GM19238 (cell line): ENCODE measurements around the gene DDX53.

Source experiments
- DNase-seq: peaks from one replicate; pipeline ENCODE4 v3.0.0; 2011; ENCODE audit warnings: low spot score; ENCODE audit not compliant: insufficient read length

DDX53 gene

DNA sequence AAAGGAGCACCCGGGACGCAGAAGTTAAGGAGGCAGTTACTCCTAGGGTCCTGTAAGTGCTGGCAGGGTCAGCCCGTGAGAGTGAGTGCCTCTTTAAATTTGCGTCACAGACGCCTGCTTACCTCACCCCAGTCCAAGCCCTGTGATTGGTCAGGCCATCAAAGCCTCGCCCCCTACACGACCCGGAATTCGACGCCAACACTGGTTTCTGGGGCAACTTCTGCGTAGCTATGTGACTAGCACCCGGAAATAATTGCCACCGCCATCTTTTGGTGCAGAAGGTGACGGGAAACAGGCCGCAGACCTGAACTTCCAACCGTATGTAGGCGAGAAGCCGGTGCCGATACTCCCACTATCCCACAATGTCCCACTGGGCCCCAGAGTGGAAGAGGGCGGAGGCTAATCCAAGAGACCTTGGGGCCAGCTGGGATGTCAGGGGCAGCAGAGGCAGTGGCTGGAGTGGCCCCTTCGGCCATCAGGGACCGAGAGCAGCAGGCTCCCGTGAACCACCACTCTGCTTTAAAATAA is at the start of gene DDX53:
DDX53 (plus strand) TSS at position 265 of the 528 bp plus-strand sequence; CDS start at position 363, 98 bp downstream.
- DNase-seq: no peak

DNA sequence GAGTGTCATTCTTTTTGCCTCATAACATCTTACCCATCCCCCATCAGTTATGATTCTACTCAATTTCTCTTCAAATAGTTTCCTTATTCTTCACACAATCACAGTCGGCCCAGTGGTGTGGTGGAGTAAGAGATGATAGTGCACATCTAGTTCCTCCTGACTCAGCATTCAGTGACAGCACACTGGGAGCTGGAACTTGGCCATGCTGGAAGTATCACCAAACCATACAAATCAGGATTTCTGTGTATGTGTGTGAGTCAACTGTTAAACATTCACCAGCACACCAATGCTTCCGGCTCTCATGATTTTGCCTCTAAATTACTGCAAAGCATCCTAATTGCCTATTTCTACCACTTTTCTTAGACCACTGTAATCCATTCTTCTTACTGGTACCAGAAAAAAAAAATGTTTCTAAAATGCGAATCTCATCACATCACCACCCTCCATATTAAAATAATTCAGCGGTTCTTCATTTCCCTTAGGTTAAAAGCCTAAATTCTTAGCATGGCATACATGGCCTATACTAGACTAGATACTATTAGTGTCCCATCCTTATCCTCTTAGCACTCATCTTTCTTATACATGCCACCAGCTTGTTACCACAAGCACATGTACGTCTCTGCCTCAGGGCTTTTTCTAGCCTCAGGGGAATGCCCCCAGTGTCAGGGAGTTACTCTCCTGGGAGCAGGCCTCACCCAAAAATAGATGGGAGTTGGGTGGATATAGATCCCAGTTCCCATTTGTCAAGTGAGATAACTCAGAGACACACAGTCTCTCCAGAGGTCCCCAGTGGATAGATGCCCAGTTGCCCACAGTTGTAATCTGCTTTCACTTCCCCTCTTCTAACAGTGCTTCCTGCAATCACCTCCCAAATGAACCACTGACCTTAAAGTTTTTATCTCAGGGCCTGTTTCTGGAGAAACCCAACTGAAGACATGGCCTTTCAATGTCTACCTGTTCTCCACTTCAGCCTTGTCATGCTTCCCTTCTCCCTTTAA is 49.2 kb upstream of the DDX53 start:
- DNase-seq: no peak

DNA sequence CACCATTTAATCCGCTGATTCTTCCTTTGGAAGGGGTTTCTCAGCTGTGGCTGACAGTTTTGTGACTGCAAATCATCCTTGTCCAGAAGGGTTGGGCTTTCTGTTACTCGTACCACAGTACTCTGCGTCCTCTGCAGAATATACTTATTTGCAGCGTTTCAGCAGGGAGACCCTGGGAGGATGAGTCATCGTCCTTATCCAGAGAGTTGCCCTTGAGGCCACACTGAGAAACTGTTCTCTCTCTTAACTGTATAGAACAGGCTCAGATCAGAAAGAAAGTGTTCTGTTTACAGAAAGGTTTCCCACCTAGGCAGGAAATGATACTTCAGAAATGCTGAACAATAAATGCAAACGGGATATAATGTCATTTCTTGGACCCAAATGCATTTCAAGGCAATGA is 47.8 kb upstream of the DDX53 start:
- DNase-seq: no peak

DNA sequence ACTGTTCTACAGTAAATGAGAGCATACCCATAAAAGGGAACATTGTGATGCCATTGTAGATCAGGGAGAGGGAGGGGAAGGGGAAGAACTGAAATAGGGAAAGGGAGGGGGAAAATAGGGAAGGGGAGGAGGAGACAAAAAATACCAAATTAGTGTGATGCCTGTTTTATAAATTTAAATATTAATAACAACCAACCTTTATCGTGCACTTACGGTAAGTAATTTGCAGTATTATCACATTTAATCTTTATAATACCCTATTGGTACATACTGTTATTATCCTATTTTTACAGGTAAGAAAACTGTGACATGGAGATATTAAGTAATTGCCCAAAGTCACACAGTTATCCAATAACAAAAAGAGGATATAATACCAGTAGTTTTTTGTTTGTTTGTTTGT is 41.5 kb upstream of the DDX53 start:
- DNase-seq: no peak

DNA sequence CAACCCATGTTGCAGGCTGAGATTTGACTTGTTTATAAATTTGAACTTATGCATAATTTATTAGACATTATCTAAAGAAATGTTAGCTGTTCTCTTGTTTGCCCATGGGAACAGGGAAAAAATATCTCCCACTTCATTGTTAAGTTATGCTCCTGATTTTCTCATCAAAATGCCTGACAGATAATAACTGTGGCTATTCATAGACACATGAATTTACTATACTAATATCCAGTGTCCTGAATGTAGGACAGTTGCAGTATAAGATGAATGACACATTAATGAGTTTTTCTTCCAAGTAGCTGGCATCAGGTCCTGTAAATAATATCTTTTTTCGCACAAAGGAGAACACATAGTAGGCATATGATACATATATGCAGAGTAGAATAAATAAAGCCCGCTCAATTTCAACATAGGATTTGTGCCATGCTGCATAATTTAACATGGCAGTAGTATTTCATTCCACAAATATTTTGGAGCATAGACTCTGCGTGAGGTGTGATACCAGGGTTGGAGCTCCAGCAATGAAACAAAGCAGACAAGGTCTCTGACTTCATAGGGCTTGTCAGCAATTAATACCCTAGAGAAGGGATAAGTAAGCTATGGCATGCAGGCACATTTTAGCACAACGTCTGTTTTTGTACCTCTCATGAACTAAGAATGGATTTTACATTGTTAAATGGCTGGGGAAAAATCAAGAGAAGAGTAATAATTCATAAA is 40.4 kb upstream of the DDX53 start:
- no peak for DNase-seq

DNA sequence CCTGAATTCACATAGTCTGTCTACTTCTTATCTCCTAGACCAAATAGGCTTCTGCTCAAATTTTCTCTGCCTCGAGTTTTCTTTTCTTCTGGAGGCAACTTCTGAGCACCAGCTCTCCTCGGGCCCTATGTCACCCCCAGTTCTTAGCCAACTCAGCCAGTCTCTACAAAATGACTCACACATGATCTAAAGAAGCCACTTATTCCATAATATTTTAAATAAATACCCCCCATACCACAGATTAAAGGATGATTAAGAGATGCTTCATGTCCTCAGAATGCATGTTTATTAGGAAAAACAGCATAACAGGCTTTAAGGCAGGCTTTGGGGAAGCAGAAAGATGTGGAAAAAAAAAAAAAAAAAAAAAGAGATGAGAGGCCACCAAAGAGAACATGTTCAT is 36.6 kb upstream of the DDX53 start:
- DNase-seq: no peak

DNA sequence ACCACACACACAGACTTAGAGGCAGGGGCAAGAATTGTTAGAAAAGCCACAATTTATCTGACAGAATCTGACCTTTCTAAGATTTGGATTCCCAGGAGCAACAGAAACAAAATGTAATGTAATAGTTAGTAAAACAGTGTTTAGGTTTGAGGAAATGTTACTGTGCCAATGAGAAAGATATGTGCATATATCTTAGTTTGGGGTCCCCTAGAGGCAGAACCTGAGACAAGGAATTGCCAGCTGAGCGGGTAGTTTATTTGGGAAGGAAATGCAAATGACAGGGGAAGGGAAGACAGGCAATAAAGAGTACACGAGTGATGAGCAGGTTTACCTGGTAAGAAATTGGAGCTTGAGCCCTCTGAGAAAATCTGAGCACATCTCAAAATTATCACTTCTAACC is 31.3 kb upstream of the DDX53 start:
- no peak for DNase-seq

DNA sequence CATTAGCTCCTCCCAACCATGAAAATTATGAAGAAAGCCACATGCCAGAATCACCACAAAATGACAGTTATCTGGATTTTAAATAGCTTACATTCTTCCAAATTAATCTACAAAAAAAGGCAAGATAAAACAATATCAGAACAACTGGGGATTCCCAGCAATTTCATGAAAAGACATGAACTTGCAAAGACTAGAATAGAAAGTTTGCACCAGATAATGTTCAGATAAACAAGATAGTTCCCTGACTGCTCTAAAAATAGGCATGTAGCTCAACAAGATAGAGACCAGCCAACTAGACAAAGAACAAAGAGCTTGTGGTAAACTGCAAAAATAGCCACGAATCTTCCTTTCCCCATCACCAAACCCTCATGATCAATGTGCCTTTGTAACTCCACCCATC is 30.3 kb upstream of the DDX53 start:
- no peak for DNase-seq

DNA sequence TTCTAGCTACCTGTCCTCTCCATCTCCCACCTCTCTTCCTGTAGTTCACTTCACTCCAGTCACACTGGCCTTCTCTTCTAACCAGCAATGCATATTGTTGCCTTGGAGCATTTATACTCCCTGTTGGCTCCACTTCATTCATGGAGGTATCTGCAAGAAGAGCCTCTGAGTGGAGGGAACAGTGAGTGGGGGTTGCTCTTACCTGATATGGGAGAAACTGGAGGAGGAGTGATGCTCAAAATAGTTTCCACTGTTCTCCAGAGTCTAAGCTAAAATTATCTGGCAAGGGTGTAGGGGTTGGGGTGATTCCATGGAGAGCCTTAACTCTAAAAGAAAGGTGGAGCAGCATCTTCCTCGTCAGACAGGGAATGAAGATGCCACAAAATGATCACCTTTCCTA is 28.9 kb upstream of the DDX53 start:
- DNase-seq: no peak

DNA sequence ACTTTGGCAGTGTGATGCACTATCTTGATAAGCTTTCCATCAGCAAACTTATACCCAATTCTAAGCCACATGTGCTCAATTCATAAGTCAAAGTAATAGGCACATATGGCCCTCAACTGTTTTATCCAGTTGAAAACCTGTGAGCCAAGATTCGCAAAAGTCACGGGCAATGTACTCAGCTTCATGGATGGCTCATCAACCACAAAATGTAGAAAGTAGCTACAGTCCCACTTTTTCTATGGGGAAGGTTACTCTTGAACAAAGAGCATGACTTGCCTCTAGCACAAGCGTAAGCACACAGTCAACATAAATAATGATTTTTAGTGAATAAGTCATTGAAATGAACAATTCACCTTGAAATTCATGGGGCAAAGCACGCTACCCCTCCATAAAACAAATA is 25.1 kb upstream of the DDX53 start:
- no peak for DNase-seq

DNA sequence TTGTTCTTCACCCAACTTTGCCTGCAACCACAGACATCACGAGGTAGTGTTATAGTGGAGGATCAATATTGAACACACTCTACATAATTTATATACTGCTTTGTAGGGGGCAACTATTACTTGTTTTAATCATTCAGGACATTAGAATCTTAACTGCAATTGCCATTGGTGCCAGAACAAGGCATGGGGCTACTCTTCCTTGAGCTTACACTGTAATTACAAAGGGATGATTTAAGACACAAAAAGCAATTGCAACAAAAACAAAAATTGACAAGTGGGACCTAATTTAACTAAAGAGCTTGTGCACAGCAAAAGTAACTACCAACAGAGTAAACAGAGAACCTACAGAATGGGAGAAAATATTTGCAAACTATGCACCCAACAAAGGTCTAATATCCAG is 24.0 kb upstream of the DDX53 start:
- no peak for DNase-seq

DNA sequence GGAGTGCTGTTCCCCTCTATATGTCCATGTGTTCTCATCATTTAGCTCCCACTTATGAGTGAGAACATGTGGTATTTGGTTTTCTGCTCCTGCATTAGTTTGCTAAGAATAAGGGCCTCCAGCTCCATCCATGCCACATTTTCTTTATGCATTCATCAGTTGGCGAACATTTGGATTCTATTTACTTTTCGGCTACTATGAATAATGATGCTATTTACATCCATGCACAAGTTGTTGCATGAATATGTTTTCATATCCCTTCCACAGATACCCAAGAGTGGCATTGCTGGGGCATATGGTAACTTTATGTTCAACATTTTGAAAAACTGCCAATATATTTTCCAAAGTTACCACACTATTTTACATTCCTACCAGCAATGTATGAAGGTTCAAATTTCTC is 13.8 kb upstream of the DDX53 start:
- DNase-seq: no peak

DNA sequence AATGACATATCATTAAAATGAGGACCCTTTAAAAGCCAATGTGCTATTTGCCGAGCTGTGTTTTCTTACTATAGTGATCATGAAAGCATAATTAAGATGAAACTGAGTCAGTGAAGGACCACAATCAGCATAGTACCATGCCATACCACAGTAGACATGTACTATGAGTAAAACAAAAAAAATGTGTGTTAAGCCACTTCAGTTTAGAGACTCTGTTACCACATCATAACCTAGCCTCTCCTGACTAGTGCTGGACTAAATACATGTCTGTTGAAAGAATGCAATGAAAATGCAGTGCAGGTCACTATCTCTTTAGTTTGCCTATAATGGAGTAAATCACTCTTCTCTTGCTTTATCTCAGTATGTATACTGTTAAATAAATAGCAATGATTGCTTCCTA is 12.3 kb upstream of the DDX53 start:
- no peak for DNase-seq

DNA sequence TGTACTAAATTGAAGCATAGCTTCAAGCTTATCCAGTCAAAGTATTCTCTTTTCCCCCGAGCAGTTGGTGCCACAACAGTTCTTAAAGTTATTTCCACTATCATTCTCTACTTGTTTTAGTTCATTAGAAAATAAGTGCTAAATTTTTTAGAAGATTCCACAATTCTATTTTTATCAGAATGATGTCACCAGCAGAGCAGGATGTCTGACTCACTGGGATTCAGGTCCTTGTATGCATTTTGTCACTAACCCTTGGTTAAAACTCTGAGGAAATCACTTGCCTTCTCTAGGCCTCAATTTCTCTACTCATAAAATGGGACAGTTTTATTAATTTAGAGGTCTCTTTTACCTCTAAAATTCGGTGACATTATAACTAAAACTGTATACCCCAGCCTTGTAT is 3.4 kb downstream of the DDX53 start:
- no peak for DNase-seq

DNA sequence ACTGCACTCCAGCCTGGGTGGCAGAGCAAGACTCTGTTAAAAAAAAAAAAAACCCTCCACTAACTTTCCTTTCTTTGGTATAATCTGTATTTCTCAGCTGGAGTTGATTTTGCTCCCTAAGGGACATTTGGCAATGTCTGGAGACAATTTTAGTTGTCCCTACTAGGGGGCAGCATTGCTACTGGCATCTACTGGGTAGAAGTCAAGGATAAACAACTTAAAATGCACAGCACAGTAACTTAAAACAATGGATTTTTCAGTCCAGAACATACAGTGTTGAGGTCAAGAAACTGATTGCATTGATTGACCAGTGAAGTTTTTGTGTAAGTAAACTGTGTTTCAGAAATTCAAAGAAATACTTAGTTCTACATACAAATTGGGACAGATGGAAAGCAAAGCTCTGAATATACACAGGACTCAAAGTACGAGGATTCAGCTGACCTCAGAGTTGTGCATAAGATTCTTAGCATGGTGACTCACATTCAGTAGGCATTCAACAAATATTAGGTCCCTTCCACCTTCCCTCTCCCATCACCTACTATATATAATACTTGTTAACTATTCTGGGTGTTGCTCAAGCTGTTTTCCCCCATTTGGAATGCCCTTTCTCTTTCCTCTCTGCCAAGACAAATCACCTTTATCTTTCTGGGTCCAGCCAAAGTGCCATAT is 8.8 kb downstream of the DDX53 start:
- DNase-seq: no peak

DNA sequence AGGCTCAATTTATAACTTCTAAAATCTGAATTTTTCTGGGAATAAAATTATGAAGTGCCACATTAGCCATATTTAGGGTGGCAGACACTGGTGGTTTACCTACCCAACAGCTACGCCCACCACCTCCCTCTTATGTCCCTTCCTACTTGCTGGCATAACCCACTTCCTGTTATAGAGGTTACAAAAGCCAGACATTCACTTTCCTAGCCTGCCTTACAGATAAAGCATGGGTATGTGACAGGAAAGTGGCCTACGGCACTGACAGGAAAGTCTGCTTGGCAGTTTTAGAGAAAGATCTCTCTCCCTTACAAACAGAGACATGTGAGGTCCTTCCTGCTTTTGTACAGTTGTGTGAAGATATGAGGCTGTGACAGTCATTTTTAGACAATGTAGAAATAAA is 12.4 kb downstream of the DDX53 start:
- DNase-seq: no peak

DNA sequence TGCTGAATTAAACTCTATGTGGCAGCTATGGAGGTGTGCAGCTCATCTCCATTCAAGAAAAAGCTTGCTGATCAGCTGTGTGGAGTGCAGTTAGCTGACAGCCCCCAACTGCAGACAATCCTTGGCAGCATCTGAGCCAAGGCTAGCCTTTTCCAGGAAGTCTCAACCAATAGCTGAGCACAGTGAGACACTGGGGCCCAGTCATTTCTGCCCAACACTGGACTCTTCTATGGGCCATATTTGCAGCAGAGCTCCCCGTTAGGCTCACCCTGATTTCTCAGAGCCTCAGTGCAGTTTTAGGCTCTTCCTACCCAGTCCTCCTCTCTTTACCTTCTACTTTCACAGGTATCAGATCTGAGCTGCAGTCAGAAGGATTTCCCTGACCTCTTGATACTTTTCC is 12.9 kb downstream of the DDX53 start:
- no peak for DNase-seq

DNA sequence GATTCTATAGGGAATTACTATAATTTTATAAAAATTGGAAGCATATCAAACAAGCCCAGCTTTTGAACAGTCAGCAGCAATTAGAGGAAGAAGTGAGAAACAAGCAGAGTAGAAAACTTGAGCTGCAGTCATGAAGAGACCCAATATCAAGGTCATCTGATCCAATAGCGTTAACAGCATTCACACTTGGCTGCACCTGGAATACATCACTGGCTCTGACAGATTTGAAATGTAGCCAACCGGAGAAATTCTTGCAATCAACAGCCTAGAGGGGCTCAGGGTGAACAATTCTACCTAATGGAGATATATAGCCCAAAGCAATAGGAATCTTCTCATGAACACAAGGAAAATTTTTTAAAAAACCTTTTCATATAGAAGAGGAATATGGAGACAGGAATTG is 13.6 kb downstream of the DDX53 start:
- DNase-seq: no peak

DNA sequence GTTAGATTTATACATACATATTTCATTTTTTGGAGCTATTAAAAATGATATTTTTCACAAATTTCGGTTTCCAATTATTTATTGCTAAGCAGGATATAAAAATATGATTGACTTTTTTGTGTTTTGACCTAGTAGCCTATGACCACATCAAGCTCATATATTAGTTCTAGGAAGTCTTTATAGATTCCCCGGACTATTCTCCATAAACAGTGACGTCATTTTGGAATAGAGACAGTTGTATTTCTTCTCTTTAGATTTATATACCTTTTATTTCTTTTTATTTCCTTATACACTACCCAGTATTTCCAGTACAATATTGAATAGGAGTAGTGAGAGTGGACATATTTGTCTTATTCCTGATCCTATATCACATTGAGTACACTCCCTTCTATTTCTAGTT is 31.8 kb downstream of the DDX53 start:
- no peak for DNase-seq

DNA sequence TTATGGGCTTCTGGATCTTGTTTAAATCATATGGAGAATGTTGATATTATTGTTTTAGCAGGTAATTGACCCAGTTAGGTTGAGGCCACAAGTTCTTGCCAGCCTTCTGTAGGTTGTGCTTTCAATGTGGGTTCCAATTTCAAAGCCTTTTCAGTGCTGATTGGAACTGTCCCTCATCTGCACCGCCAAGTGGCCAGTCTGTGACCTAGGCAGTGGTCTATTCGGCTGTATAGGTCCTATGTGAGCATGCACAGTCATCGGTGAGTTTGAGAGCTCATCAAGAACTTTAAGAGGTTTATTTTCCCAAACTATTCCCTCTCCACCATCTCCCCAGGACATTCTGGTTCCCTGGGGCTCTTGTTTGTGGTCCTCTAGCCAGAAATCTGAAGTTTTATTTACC is 35.7 kb downstream of the DDX53 start:
- DNase-seq: no peak

DNA sequence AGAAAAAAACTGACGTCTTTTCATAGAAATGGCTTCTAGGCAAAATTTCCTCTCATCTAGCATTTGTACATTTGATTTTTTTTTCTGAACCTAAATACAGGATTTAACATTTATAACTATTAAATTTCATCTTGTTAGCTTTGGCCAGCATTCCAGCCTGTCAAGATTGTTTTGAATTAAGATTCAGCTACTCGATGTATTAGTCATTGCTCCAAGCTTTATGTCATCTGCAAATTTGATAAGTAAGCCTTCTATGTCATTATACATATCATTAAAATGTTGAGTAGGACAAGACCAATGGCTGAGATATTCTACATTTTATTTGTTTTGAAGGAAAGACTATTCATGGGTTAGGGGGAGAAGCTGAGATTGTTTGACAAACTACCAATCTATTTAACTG is 46.7 kb downstream of the DDX53 start:
- no peak for DNase-seq
